ENCODE results near the gene TRNP1.
"Not testable (repeated sequence)": the region's sequence is repeated elsewhere in the genome, so short reads cannot be mapped to it uniquely, and the experiment has no call there.

The TRNP1 gene

GRCh38 chr1:26960625-26960966, 32.9 kb upstream of the TRNP1 start:
- no peaks in the 10 kb centered on the region for H3K27me3 Mint-ChIP-seq
- no peaks in the 10 kb centered on the region for H3K9me3 Mint-ChIP-seq
- H3K36me3 Mint-ChIP-seq, result no peaks in the 10 kb centered on the region
- H3K4me3 Mint-ChIP-seq, result peak overlapping the region; percentile 82
- peaks cover 6% of the 10 kb centered on the region for H3K4me1 Mint-ChIP-seq
- H3K27ac Mint-ChIP-seq, result no peak overlapping the region

GRCh38 chr1:26961826-26962225, 31.7 kb upstream of the TRNP1 start:
- Mint-ChIP-seq H3K9me3 (no peaks in the 10 kb centered on the region), H3K27ac (no peak overlapping the region), H3K4me3 (no peak overlapping the region), H3K4me1 (peaks cover 6% of the 10 kb centered on the region), H3K36me3 (no peaks in the 10 kb centered on the region), H3K27me3 (peaks cover 6% of the 10 kb centered on the region)

- Mint-ChIP-seq H3K4me3 (no peak overlapping the region), H3K4me1 (peaks cover 6% of the 10 kb centered on the region), H3K27ac (no peak overlapping the region)
These were observed 28.3 kb upstream of the TRNP1 start for GRCh38 chr1:26965213-26965612.

GRCh38 chr1:26965628-26966027, 27.9 kb upstream of the TRNP1 start:
- peaks cover 3% of the 10 kb centered on the region for H3K4me1 Mint-ChIP-seq
- peak overlapping the region; percentile 59 for H3K27ac Mint-ChIP-seq
- no peak overlapping the region for H3K4me3 Mint-ChIP-seq
- H3K9me3 Mint-ChIP-seq, result no peaks in the 10 kb centered on the region
- H3K36me3 Mint-ChIP-seq, result no peaks in the 10 kb centered on the region
- peaks cover 12% of the 10 kb centered on the region for H3K27me3 Mint-ChIP-seq

More at GRCh38 chr1:26965213-26965612, 28.3 kb upstream of the TRNP1 start:
- Mint-ChIP-seq H3K27me3 (peaks cover 9% of the 10 kb centered on the region), H3K9me3 (no peaks in the 10 kb centered on the region), H3K36me3 (no peaks in the 10 kb centered on the region)

GRCh38 chr1:26970810-26971209, 22.7 kb upstream of the TRNP1 start:
- no peaks in the 10 kb centered on the region for H3K36me3 Mint-ChIP-seq
- peaks cover 10% of the 10 kb centered on the region for H3K27me3 Mint-ChIP-seq
- no peaks in the 10 kb centered on the region for H3K4me1 Mint-ChIP-seq
- no peaks in the 10 kb centered on the region for H3K9me3 Mint-ChIP-seq
- no peak overlapping the region for H3K4me3 Mint-ChIP-seq
- H3K27ac Mint-ChIP-seq, result no peak overlapping the region

- Mint-ChIP-seq H3K4me1 (no peaks in the 10 kb centered on the region), H3K27me3 (peaks cover 7% of the 10 kb centered on the region), H3K27ac (no peak overlapping the region), H3K9me3 (no peaks in the 10 kb centered on the region), H3K36me3 (no peaks in the 10 kb centered on the region), H3K4me3 (no peak overlapping the region)
These were observed 21.9 kb upstream of the TRNP1 start for GRCh38 chr1:26971590-26971989.

GRCh38 chr1:26972390-26972789, 21.1 kb upstream of the TRNP1 start:
- Mint-ChIP-seq H3K36me3 (no peaks in the 10 kb centered on the region), H3K9me3 (no peaks in the 10 kb centered on the region), H3K4me1 (no peaks in the 10 kb centered on the region), H3K4me3 (no peak overlapping the region), H3K27ac (no peak overlapping the region), H3K27me3 (peaks cover 6% of the 10 kb centered on the region)

GRCh38 chr1:26972821-26973220, 20.7 kb upstream of the TRNP1 start:
- Mint-ChIP-seq H3K27ac (no peak overlapping the region), H3K4me3 (no peak overlapping the region), H3K36me3 (no peaks in the 10 kb centered on the region), H3K4me1 (no peaks in the 10 kb centered on the region), H3K9me3 (no peaks in the 10 kb centered on the region), H3K27me3 (peaks cover 6% of the 10 kb centered on the region)

- Mint-ChIP-seq H3K4me1 (no peaks in the 10 kb centered on the region), H3K27ac (no peak overlapping the region), H3K9me3 (no peaks in the 10 kb centered on the region), H3K27me3 (peaks cover 5% of the 10 kb centered on the region), H3K4me3 (no peak overlapping the region), H3K36me3 (no peaks in the 10 kb centered on the region)
These were observed 16.6 kb upstream of the TRNP1 start for GRCh38 chr1:26976621-26977510.

- no peaks in the 10 kb centered on the region for H3K36me3 Mint-ChIP-seq
- no peaks in the 10 kb centered on the region for H3K4me1 Mint-ChIP-seq
- H3K4me3 Mint-ChIP-seq, result no peak overlapping the region
- H3K9me3 Mint-ChIP-seq, result no peaks in the 10 kb centered on the region
- no peak overlapping the region for H3K27ac Mint-ChIP-seq
- peaks cover 6% of the 10 kb centered on the region for H3K27me3 Mint-ChIP-seq
These were observed 14.6 kb upstream of the TRNP1 start for GRCh38 chr1:26978901-26979300.

GRCh38 chr1:26981146-26981846, 12.2 kb upstream of the TRNP1 start:
- peaks cover 12% of the 10 kb centered on the region for H3K27me3 Mint-ChIP-seq
- H3K36me3 Mint-ChIP-seq, result no peaks in the 10 kb centered on the region
- no peak overlapping the region for H3K4me3 Mint-ChIP-seq
- no peak overlapping the region for H3K27ac Mint-ChIP-seq
- H3K4me1 Mint-ChIP-seq, result no peaks in the 10 kb centered on the region
- no peaks in the 10 kb centered on the region for H3K9me3 Mint-ChIP-seq

- H3K36me3 Mint-ChIP-seq, result no peaks in the 10 kb centered on the region
- H3K27me3 Mint-ChIP-seq, result peaks cover 16% of the 10 kb centered on the region
- no peak overlapping the region for H3K4me3 Mint-ChIP-seq
- no peak overlapping the region for H3K27ac Mint-ChIP-seq
- H3K4me1 Mint-ChIP-seq, result no peaks in the 10 kb centered on the region
- no peaks in the 10 kb centered on the region for H3K9me3 Mint-ChIP-seq
These were observed 9.6 kb upstream of the TRNP1 start for GRCh38 chr1:26983863-26984262.

- Mint-ChIP-seq H3K4me3 (no peak overlapping the region), H3K9me3 (no peaks in the 10 kb centered on the region), H3K27me3 (peaks cover 16% of the 10 kb centered on the region), H3K27ac (no peak overlapping the region), H3K36me3 (no peaks in the 10 kb centered on the region), H3K4me1 (no peaks in the 10 kb centered on the region)
These were observed 9.2 kb upstream of the TRNP1 start for GRCh38 chr1:26984291-26984690.

GRCh38 chr1:26986658-26987057, 6.8 kb upstream of the TRNP1 start:
- Mint-ChIP-seq H3K27me3 (peaks cover 17% of the 10 kb centered on the region), H3K4me1 (peaks cover 6% of the 10 kb centered on the region), H3K27ac (no peak overlapping the region), H3K9me3 (no peaks in the 10 kb centered on the region), H3K4me3 (no peak overlapping the region), H3K36me3 (no peaks in the 10 kb centered on the region)

GRCh38 chr1:26989403-26990109, 3.9 kb upstream of the TRNP1 start:
- peaks cover 20% of the 10 kb centered on the region for H3K27me3 Mint-ChIP-seq
- H3K4me1 Mint-ChIP-seq, result peaks cover 15% of the 10 kb centered on the region
- H3K36me3 Mint-ChIP-seq, H3K9me3 Mint-ChIP-seq, H3K27ac Mint-ChIP-seq, H3K4me3 Mint-ChIP-seq: not testable (repeated sequence)

Measured in activated naive CD4-positive, alpha-beta T cell treated with anti-CD3 and anti-CD28 coated beads, Interleukin-2, amount 50 U/mL, for 24 hours (primary cell).